PC-3 (cell line): Measurements from ENCODE around the gene ATP2A1. TPM values are rescaled to one million over a fixed set of nuclear protein-coding genes. Genes with fewer than 3 reads are reported as not detected.

ENCODE experiments used
- ATAC-seq: fragments of 200-7000 bp; cut with Tn5 transposase; 2 replicates; pipeline ENCODE4 v1.9.1; 2020; ENCODE audit warnings: mild to moderate bottlenecking, moderate library complexity
- BruUV-seq: library from RNA; stranded (reverse); fragments of 400-500 nt; replicated peaks from 2 replicates; lab custom pipeline; 2021; lab: Mats Ljungman, UMichigan
- CTCF ChIA-PET: fragments of 300-600 bp; sonication (Branson Sonifier 250); formaldehyde crosslinking; loops from one replicate; lab custom pipeline; 2022; ENCODE audit warnings: antibody characterized with exemption; lab: Charles Lee
- POLR2A ChIA-PET: fragments of 300-600 bp; sonication (Branson Sonifier 250); formaldehyde crosslinking; loops from one replicate; lab custom pipeline; 2022; ENCODE audit warnings: antibody characterized with exemption; ENCODE audit not compliant: unreplicated experiment; lab: Charles Lee
- DNase-seq: peaks from one replicate; pipeline ENCODE4 v3.0.0-alpha.2; 2015
- H2AFZ ChIP-seq: fragments of 300-600 bp; sonication (generic); 2 replicates; pipeline ENCODE4 v1.6.0; 2016; ENCODE audit warnings: antibody characterized with exemption, low read length
- H3F3A ChIP-seq: fragments of 300-600 bp; sonication (generic); one replicate; pipeline ENCODE4 v1.6.0; 2017; ENCODE audit warnings: antibody characterized with exemption, low read length, control low read depth, mild to moderate bottlenecking; ENCODE audit not compliant: unreplicated experiment
- H3K27ac ChIP-seq: fragments of 300-600 bp; sonication (generic); 2 replicates; pipeline ENCODE4 v1.5.1; 2016; ENCODE audit warnings: mild to moderate bottlenecking, low read length
- H3K27me3 ChIP-seq: fragments of 300-600 bp; sonication (generic); 2 replicates; pipeline ENCODE4 v1.6.1; 2016; ENCODE audit warnings: low read length, mixed read lengths
- H3K36me3 ChIP-seq: fragments of 300-600 bp; sonication (generic); 2 replicates; pipeline ENCODE4 v1.6.1; 2016; ENCODE audit warnings: low read depth, mixed run types, low read length, mixed read lengths
- H3K4me1 ChIP-seq: fragments of 300-600 bp; sonication (generic); 2 replicates; pipeline ENCODE4 v1.5.1; 2016; ENCODE audit warnings: low read length; ENCODE audit not compliant: insufficient read depth
- H3K4me2 ChIP-seq: fragments of 300-600 bp; sonication (generic); 2 replicates; pipeline ENCODE4 v1.6.0; 2016; ENCODE audit warnings: low read length
- H3K4me3 ChIP-seq: fragments of 300-600 bp; sonication (generic); 2 replicates; pipeline ENCODE4 v1.5.1; 2016; ENCODE audit warnings: mild to moderate bottlenecking, low read length, mixed read lengths
- H3K79me2 ChIP-seq: fragments of 300-600 bp; sonication (generic); 2 replicates; pipeline ENCODE4 v1.6.1; 2017; ENCODE audit warnings: low read length, mixed read lengths
- H3K9ac ChIP-seq: fragments of 300-600 bp; sonication (generic); 2 replicates; pipeline ENCODE4 v1.6.0; 2016; ENCODE audit warnings: mild to moderate bottlenecking, low read length
- H3K9me2 ChIP-seq: fragments of 300-600 bp; sonication (generic); replicated peaks from 2 replicates; pipeline ENCODE4 v1.6.1; 2016; ENCODE audit warnings: mixed run types, low read length, mixed read lengths
- H3K9me3 ChIP-seq: fragments of 300-600 bp; sonication (generic); 2 replicates; pipeline ENCODE4 v1.6.1; 2016; ENCODE audit warnings: low read length, mixed read lengths
- H4K20me1 ChIP-seq: fragments of 300-600 bp; sonication (generic); 2 replicates; pipeline ENCODE4 v1.6.1; 2016; ENCODE audit warnings: low read length, mixed read lengths
- CTCF ChIP-seq: fragments of 300-600 bp; sonication (generic); conservative IDR thresholded peaks from 2 replicates; pipeline ENCODE4 v1.5.1; 2017; ENCODE audit warnings: antibody characterized with exemption, low read depth, mild to moderate bottlenecking, low read length
- EZH2 ChIP-seq: fragments of 300-600 bp; sonication (generic); IDR thresholded peaks from one replicate; pipeline ENCODE4 v1.6.1; 2017; ENCODE audit warnings: antibody characterized with exemption, mild to moderate bottlenecking, low read length; ENCODE audit not compliant: unreplicated experiment
- EZH2phosphoT487 ChIP-seq: fragments of 300-600 bp; sonication (generic); IDR thresholded peaks from 2 replicates; pipeline ENCODE4 v1.6.1; 2018; ENCODE audit warnings: mild to moderate bottlenecking, antibody characterized with exemption, low read length, borderline replicate concordance
- intact Hi-C: fragments of 100-400 bp; cut with micrococcal nuclease; formaldehyde crosslinking; loops from 2 replicates; pipeline ENCODE4 v1.9.0; 2023
- total RNA-seq: library from RNA; depleted of rRNA; stranded (reverse); fragments of >200 nt; gene quantifications from 2 replicates; pipeline ENCODE4 v1.2.3, GENCODE V29; 2014

ATP2A1 gene
- total RNA-seq, 1 experiment from 2014 or later = 0.87 TPM

GRCh38 chr16:28918698-28919097 is 40.4 kb downstream of the ATP2A1 start:
- BruUV-seq = no TSS peak
- no peak for ATAC-seq
- POLR2A ChIA-PET = interaction anchor here (0.6 to 0.7 kb wide), 2 partner anchors 627 to 893 kb away, joined by 3 to 9 read pairs; no protein-coding TSS in a partner anchor

GRCh38 chr16:28923231-28923587 is 44.9 kb downstream of the ATP2A1 start:
- peak overlapping the region; percentile 98 for H3K4me2 ChIP-seq
- no peaks in the 10 kb centered on the region for H3F3A ChIP-seq
- H3K9me3 ChIP-seq = no peaks in the 10 kb centered on the region
- no peak for TF ChIP-seq EZH2phosphoT487
- no peak for TF ChIP-seq CTCF
- no peak for TF ChIP-seq EZH2
- BruUV-seq = no TSS peak
- H3K79me2 ChIP-seq = peaks cover 15% of the 10 kb centered on the region; the same call in 1 of the 2 replicates
- DNase-seq (no peak), ATAC-seq (no peak)
- no peaks in the 10 kb centered on the region for H3K36me3 ChIP-seq
- peaks cover 10% of the 10 kb centered on the region; the same call in 1 of the 2 replicates for H3K4me1 ChIP-seq
- H3K27me3 ChIP-seq = no peaks in the 10 kb centered on the region
- CTCF ChIA-PET = interaction anchor here (0.6 kb wide), 1 partner anchor 20 kb away, joined by 5 read pairs; no protein-coding TSS in a partner anchor
- no peaks in the 10 kb centered on the region for H3K9me2 ChIP-seq
- intact Hi-C loops = no loop called here
- H3K4me3 ChIP-seq = no peak overlapping the region; the same call in 1 of the 2 replicates
- H2AFZ ChIP-seq = no peak overlapping the region
- no peaks in the 10 kb centered on the region for H4K20me1 ChIP-seq
- POLR2A ChIA-PET = no interaction called here
- no peak overlapping the region for H3K27ac ChIP-seq
- H3K9ac ChIP-seq = no peak overlapping the region

More at GRCh38 chr16:28918698-28919097, 40.4 kb downstream of the ATP2A1 start:
- Histone ChIP-seq H3K9me2 (no peaks in the 10 kb centered on the region), H3K27me3 (no peaks in the 10 kb centered on the region), H3K4me2 (no peak overlapping the region), H2AFZ (no peak overlapping the region), H3K9ac (no peak overlapping the region), H3K27ac (no peak overlapping the region), H3F3A (no peaks in the 10 kb centered on the region), H3K79me2 (peaks cover 10% of the 10 kb centered on the region; the same call in 1 of the 2 replicates), H3K9me3 (no peaks in the 10 kb centered on the region), H3K4me3 (no peak overlapping the region), H3K4me1 (peaks cover 3% of the 10 kb centered on the region; the same call in 1 of the 2 replicates), H3K36me3 (no peaks in the 10 kb centered on the region; the same call in 1 of the 2 replicates), H4K20me1 (no peaks in the 10 kb centered on the region)
- CTCF ChIA-PET = no interaction called here
- intact Hi-C loops = no loop called here
- no peak for DNase-seq
- TF ChIP-seq EZH2 = no peak
- TF ChIP-seq EZH2phosphoT487 = no peak
- TF ChIP-seq CTCF = no peak

- Histone ChIP-seq H3K9me2 (no peaks in the 10 kb centered on the region), H3K27ac (peak overlapping the region; percentile 50), H4K20me1 (no peaks in the 10 kb centered on the region), H3K9ac (peak overlapping the region; percentile 56), H3K4me2 (peak overlapping the region; percentile 98), H3F3A (no peaks in the 10 kb centered on the region), H3K36me3 (no peaks in the 10 kb centered on the region), H3K4me1 (peaks cover 10% of the 10 kb centered on the region; the same call in 1 of the 2 replicates), H3K4me3 (peak overlapping the region; percentile 80), H3K27me3 (no peaks in the 10 kb centered on the region), H2AFZ (peak overlapping the region; percentile 76), H3K79me2 (peaks cover 15% of the 10 kb centered on the region; the same call in 1 of the 2 replicates), H3K9me3 (no peaks in the 10 kb centered on the region)
- CTCF ChIA-PET = no interaction called here
- intact Hi-C loops = no loop called here
- ATAC-seq = no peak
- no peak for DNase-seq
- BruUV-seq = no TSS peak
- TF ChIP-seq EZH2 (no peak), EZH2phosphoT487 (no peak), CTCF (no peak)
- POLR2A ChIA-PET = no interaction called here
Observed at GRCh38 chr16:28923652-28924398, 45.5 kb downstream of the ATP2A1 start.
